Measurements from ENCODE around the gene ZIM2. TPM values are rescaled to one million over a fixed set of nuclear protein-coding genes. Genes with fewer than 3 reads are reported as not detected.

The ZIM2 gene
- total RNA-seq, 1 experiment from 2014 or later: not detected

DNA sequence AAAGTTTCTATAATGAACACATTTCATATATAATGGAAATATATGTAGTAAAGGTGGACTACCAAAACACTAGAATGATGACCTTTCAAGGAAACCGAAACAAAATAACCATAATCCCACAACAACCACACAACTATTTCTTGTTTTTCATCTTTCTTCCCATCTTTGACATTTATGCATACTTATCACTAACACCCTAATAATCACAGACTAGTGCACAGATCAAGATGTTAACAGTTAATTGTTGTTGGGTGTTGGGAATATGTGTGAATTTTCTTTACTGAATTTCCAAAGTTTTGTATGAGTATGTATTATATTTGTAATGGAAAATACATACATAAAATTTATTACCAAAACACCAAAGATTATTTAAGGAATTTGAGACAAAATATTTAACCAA is 30.3 kb downstream of the ZIM2 start:
- Mint-ChIP-seq H3K9me3 (peaks cover 94% of the 10 kb centered on the region), H3K36me3 (peaks cover 85% of the 10 kb centered on the region), H3K4me3 (no peak overlapping the region), H3K27me3 (ENCODE audit: low read depth) (peaks cover 3% of the 10 kb centered on the region), H3K4me1 (no peaks in the 10 kb centered on the region), H3K27ac (no peak overlapping the region)
- CTCF ChIA-PET: no interaction called here
- no peak for ATAC-seq
- no peak for DNase-seq (ENCODE audit: low spot score)
- TF ChIP-seq ESRRA (CRISPR knock-in tag; IDR thresholded peaks at IDR 0.05; ENCODE audit: borderline replicate concordance) (no peak), NR3C1 (CRISPR knock-in tag; conservative IDR thresholded peaks at IDR 0.05; ENCODE audit: low read depth) (no peak), ZNF416 (CRISPR knock-in tag; IDR thresholded peaks at IDR 0.05) (no peak), NFYB (CRISPR knock-in tag; conservative IDR thresholded peaks at IDR 0.05; ENCODE audit: low read depth) (no peak), ZNF671 (CRISPR knock-in tag; IDR thresholded peaks at IDR 0.05) (no peak), TEAD4 (CRISPR knock-in tag; IDR thresholded peaks at IDR 0.05) (no peak), SP1 (CRISPR knock-in tag; conservative IDR thresholded peaks at IDR 0.05) (no peak), ZNF317 (CRISPR knock-in tag; IDR thresholded peaks at IDR 0.05; ENCODE audit: borderline replicate concordance, low read depth) (no peak), ZNF121 (CRISPR knock-in tag; IDR thresholded peaks at IDR 0.05) (no peak), OVOL2 (CRISPR knock-in tag; IDR thresholded peaks at IDR 0.05; ENCODE audit: borderline replicate concordance) (no peak), ZNF532 (CRISPR knock-in tag; IDR thresholded peaks at IDR 0.05; ENCODE audit: borderline replicate concordance) (no peak), ZNF232 (CRISPR knock-in tag; IDR thresholded peaks at IDR 0.05) (no peak), CREB1 (CRISPR knock-in tag; IDR thresholded peaks at IDR 0.05) (no peak), JUN (CRISPR knock-in tag; IDR thresholded peaks at IDR 0.05) (no peak), USF2 (CRISPR knock-in tag; IDR thresholded peaks at IDR 0.05) (no peak), ZBTB21 (CRISPR knock-in tag; IDR thresholded peaks at IDR 0.05; ENCODE audit: borderline replicate concordance) (no peak), ZNF138 (CRISPR knock-in tag; conservative IDR thresholded peaks at IDR 0.05) (no peak), HMGXB4 (CRISPR knock-in tag; IDR thresholded peaks at IDR 0.05) (no peak), MYBL2 (CRISPR knock-in tag; IDR thresholded peaks at IDR 0.05) (no peak)
- TF ChIP-seq, protein P1, sequence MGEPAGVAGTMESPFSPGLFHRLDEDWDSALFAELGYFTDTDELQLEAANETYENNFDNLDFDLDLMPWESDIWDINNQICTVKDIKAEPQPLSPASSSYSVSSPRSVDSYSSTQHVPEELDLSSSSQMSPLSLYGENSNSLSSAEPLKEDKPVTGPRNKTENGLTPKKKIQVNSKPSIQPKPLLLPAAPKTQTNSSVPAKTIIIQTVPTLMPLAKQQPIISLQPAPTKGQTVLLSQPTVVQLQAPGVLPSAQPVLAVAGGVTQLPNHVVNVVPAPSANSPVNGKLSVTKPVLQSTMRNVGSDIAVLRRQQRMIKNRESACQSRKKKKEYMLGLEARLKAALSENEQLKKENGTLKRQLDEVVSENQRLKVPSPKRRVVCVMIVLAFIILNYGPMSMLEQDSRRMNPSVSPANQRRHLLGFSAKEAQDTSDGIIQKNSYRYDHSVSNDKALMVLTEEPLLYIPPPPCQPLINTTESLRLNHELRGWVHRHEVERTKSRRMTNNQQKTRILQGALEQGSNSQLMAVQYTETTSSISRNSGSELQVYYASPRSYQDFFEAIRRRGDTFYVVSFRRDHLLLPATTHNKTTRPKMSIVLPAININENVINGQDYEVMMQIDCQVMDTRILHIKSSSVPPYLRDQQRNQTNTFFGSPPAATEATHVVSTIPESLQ (CRISPR knock-in tag; IDR thresholded peaks at IDR 0.05): no peak
- POLR2A ChIA-PET: no interaction called here
